ENCODE measurements around the gene SAFB. TPM values are rescaled to one million over a fixed set of nuclear protein-coding genes. Genes with fewer than 3 reads are reported as not detected.

SAFB gene
- polyA plus RNA-seq, 3 donors, result 12.2 to 76.6 (median 23.1) TPM

- peaks cover 0 to 5% (median 5%) of the 10 kb centered on the region in 3 donors for H3K27me3 Mint-ChIP-seq (ENCODE audit: low read depth in 3 of 3)
- no peaks in the 10 kb centered on the region for H4K20me1 ChIP-seq (ENCODE audit: insufficient read depth, low read length)
These were observed 60.4 kb downstream of the SAFB start for GRCh38 chr19:5683177-5683886.

More at GRCh38 chr19:5683177-5683886, 60.4 kb downstream of the SAFB start:
- H3K27me3 ChIP-seq (ENCODE audit: control insufficient read depth in 2 of 2, insufficient read depth in 2 of 2, low read length in 2 of 2), result no peaks in the 10 kb centered on the region
- Mint-ChIP-seq H3K4me3 (no peak overlapping the region), H3K27ac (peak overlapping the region in 1 of 7 donors; percentile 60), H3K9me3 (peaks cover 0 to 3% (median 0%) of the 10 kb centered on the region in 7 donors), H3K4me1 (peaks cover 24% of the 10 kb centered on the region), H3K36me3 (no peaks in the 10 kb centered on the region)
- H3K36me3 ChIP-seq (replicated peaks in 1 of 2; ENCODE audit: control insufficient read depth in 1 of 2, insufficient read depth in 2 of 2, low read length in 2 of 2), result no peaks in the 10 kb centered on the region
- WGBS (ENCODE audit: insufficient coverage), result 89% methylated on average over 8 of the region's 10 CpGs
- no peak overlapping the region for H2AFZ ChIP-seq (ENCODE audit: insufficient read depth, low read depth, low read length, poor library complexity, severe bottlenecking)
- DNase-seq, result no peak
- peaks cover 25 to 40% of the 10 kb centered on the region in 2 donors for H3K4me1 ChIP-seq (ENCODE audit: control insufficient read depth in 1 of 2, insufficient read depth in 2 of 2, low read length in 2 of 2)
- H3K79me2 ChIP-seq (ENCODE audit: insufficient read depth, low read length), result peaks cover 8% of the 10 kb centered on the region
- TF ChIP-seq CTCF (IDR thresholded peaks at IDR 0.05), result no peak
- H3K9ac ChIP-seq (ENCODE audit: insufficient read depth, low read length, poor library complexity, severe bottlenecking), result no peak overlapping the region
- intact Hi-C loops (cut with micrococcal nuclease), result loop anchor here (10.0 kb wide), 3 partner anchors 111 to 691 kb away; partner anchors contain the start of genes ALKBH7 (in 1 of the 2), DUS3L (in 1 of the 2), NDUFA11 (in 1 of the 2) and PSPN (in 1 of the 2)
- H3K27ac ChIP-seq (ENCODE audit: low read depth in 1 of 2, low read length in 2 of 2), result no peak overlapping the region
- no peaks in the 10 kb centered on the region for H3K9me3 ChIP-seq (replicated peaks in 1 of 2; ENCODE audit: control insufficient read depth in 1 of 2, insufficient read depth in 1 of 2, low read length in 2 of 2)
- no peak overlapping the region for H3K4me2 ChIP-seq (replicated peaks; ENCODE audit: extremely low read depth, low read length, poor library complexity, severe bottlenecking)
- H3K4me3 ChIP-seq (replicated peaks in 1 of 3; ENCODE audit: low read depth in 2 of 3, low read length in 3 of 3), result no peak overlapping the region

Data from CD14-positive monocyte (primary cell).